Heart right ventricle (tissue), 16 donors: ENCODE results near the gene GAL3ST2. TPM values are rescaled to one million over a fixed set of nuclear protein-coding genes. Genes with fewer than 3 reads are reported as not detected.
A peak's percentile ranks its signal among the peaks of the same experiment; 100 is the strongest.
"Not testable (repeated sequence)": the region's sequence is repeated elsewhere in the genome, so short reads cannot be mapped to it uniquely, and the experiment has no call there.

Experiments used
- ATAC-seq, 8 donors: fragments of 200-7000 bp; cut with Tn5 transposase; one replicate each; pipeline ENCODE4 v1.9.1; 2020; ENCODE audit warnings: mild to moderate bottlenecking in 8 of 8, moderate library complexity in 8 of 8, moderate number of reproducible peaks in 1 of 8
- DNase-seq, 2 donors: peaks; one replicate each; pipeline ENCODE4 v3.0.0-alpha.2; 2020
- H3K27ac ChIP-seq, 10 donors: fragments of 200-600 bp; sonication (generic) in 2 of 10; one replicate each; pipeline versions ENCODE4 v1.5.0 to v1.8.0; 2020 to 2022; ENCODE audit warnings: mild to moderate bottlenecking in 3 of 10
- H3K27me3 ChIP-seq, 7 donors: fragments of 200-600 bp; one replicate each; pipeline ENCODE4 v1.8.0; 2021 to 2022; ENCODE audit warnings: mild to moderate bottlenecking in 2 of 7
- H3K36me3 ChIP-seq, 9 donors: fragments of 200-600 bp; sonication (generic) in 1 of 9; one replicate each; pipeline versions ENCODE4 v1.5.0 to v1.8.0; 2020 to 2022; ENCODE audit warnings: mild to moderate bottlenecking in 2 of 9
- H3K4me1 ChIP-seq, 9 donors: fragments of 200-600 bp; sonication (generic) in 1 of 9; one replicate each; pipeline versions ENCODE4 v1.5.0 to v1.8.0; 2020 to 2022; ENCODE audit warnings: mild to moderate bottlenecking in 4 of 9
- H3K4me3 ChIP-seq, 10 donors: fragments of 200-600 bp; sonication (generic) in 2 of 10; one replicate each; pipeline versions ENCODE4 v1.5.0 to v1.8.0; 2020 to 2022; ENCODE audit warnings: mild to moderate bottlenecking in 7 of 10, moderate library complexity in 2 of 10
- H3K9me3 ChIP-seq, 11 donors: fragments of 200-600 bp in 10 of 11; sonication (generic) in 2 of 11; one replicate each; pipeline versions ENCODE4 v1.5.0 to v1.8.0; 2013 to 2022; ENCODE audit warnings: mild to moderate bottlenecking in 2 of 11, control low read depth in 1 of 11, moderate library complexity in 1 of 11
- WGBS, 2 donors: extraction: QIAGEN DNeasy Blood & Tissue Kit; methylation state at CpG; one replicate each; pipeline ENCODE4 v1.1.7; 2013; ENCODE audit warnings: inconsistent platforms in 1 of 2; 5-methylcytosine and 5-hydroxymethylcytosine counted together
- intact Hi-C, 10 donors: fragments of 100-400 bp; cut with DNase I; formaldehyde crosslinking; loops; one replicate each; pipeline versions ENCODE4 v1.11.1 to v1.14.2; 2022
- polyA plus RNA-seq, 2 donors: library from polyadenylated mRNA; stranded (reverse); fragments of 200-250 nt; gene quantifications; one replicate each; pipeline ENCODE4 v1.2.3, GENCODE V29; 2013
- total RNA-seq, 10 donors: library from RNA; stranded (reverse); fragmentation: NEBNext Ultra II Directional in 3 of 10; extraction: Animal tissue kit (Norgen Biotek cat#: 25700) in 3 of 10; gene quantifications; one replicate each; pipeline versions ENCODE4 v1.2.1 to v1.2.4, GENCODE V29; 2021 to 2023
- TF ChIP-seq, protein P1 (sequence below), 9 donors: fragments of 200-600 bp; sonication (generic) in 2 of 9; IDR thresholded peaks; one replicate each; pipeline versions ENCODE4 v1.5.0 to v1.8.0; 2021 to 2022; ENCODE audit warnings: antibody characterized with exemption in 9 of 9, mild to moderate bottlenecking in 5 of 9, moderate library complexity in 1 of 9
- donor health status: Arrhythmogenic right ventricular cardiomyopathy.
- donor health status: ischemic (EF 13 %, LVEDD 7.1; RV severe dilation, severe dysfunction).
- donor health status: healthy with polysubstance abuse.
- donor health status: DM: no; HTN: yes; CAD: no.
- donor health status: DM: no; HTN: no; CAD: no.
- donor health status: ischemic (EF 25% LVEDD 6.9; RV normal size, moderate dysfunction).
- donor health status: ischemic (EF 25% LVEDD 5.7; RV mildly dilated, moderate dysfunction).
- donor health status: healthy.
- donor health status: DM: yes; HTN: yes; CAD: no.
- donor health status: Ischemic cardiomyopathy.
- donor health status: ischemic (EF 35%, LVEDD 5.7; RV mildly dilated, moderate dysfunction).
- donor health status: nonischemic (EF 11% LVEDD 7.7; RV severe dilation, severe dysfunction).
- donor health status: DM: yes; HTN: yes; CAD: no.
- donor health status: PGD.
- donor health status: ischemic (EF 29% LVEDD 5.4; RV normal size, mild dysfunction).
- donor health status: nonischemic (EF 23%, LVEDD 6.1; RV moderate dilation, normal function).

Gene GAL3ST2
- total and polyA plus RNA-seq, 12 donors: 0.19 to 0.28 (median 0.23) TPM; not detected in 9

- TF ChIP-seq, protein P1, sequence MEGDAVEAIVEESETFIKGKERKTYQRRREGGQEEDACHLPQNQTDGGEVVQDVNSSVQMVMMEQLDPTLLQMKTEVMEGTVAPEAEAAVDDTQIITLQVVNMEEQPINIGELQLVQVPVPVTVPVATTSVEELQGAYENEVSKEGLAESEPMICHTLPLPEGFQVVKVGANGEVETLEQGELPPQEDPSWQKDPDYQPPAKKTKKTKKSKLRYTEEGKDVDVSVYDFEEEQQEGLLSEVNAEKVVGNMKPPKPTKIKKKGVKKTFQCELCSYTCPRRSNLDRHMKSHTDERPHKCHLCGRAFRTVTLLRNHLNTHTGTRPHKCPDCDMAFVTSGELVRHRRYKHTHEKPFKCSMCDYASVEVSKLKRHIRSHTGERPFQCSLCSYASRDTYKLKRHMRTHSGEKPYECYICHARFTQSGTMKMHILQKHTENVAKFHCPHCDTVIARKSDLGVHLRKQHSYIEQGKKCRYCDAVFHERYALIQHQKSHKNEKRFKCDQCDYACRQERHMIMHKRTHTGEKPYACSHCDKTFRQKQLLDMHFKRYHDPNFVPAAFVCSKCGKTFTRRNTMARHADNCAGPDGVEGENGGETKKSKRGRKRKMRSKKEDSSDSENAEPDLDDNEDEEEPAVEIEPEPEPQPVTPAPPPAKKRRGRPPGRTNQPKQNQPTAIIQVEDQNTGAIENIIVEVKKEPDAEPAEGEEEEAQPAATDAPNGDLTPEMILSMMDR (IDR thresholded peaks at IDR 0.05): no peak
- H3K9me3 ChIP-seq: peaks cover 0 to 1% (median 0%) of the 10 kb centered on the region in 11 donors
- ATAC-seq (peak in 1 of 8 donors; percentile 22), DNase-seq (no peak)
- H3K27ac ChIP-seq: no peak overlapping the region
- H3K4me1 ChIP-seq: peaks cover 0 to 12% (median 5%) of the 10 kb centered on the region in 9 donors
- 92 to 94% methylated on average over 9 to 16 of the region's 18 CpGs for WGBS, 2 donors
- H3K27me3 ChIP-seq: no peaks in the 10 kb centered on the region
- intact Hi-C loops: no loop called here
- peaks cover 0 to 75% (median 14%) of the 10 kb centered on the region in 9 donors for H3K36me3 ChIP-seq
- H3K4me3 ChIP-seq: no peak overlapping the region
Measured at GRCh38 chr2:241755166-241755565, 21.5 kb upstream of the GAL3ST2 start.

- intact Hi-C loops: no loop called here
- WGBS, 2 donors: 97 to 98% methylated on average over 27 of the region's 27 CpGs
- H3K36me3 ChIP-seq: peaks cover 0 to 78% (median 14%) of the 10 kb centered on the region in 9 donors
- TF ChIP-seq, protein P1 (IDR thresholded peaks at IDR 0.05): no peak
- no peak for DNase-seq
- H3K9me3 ChIP-seq: peaks cover 0 to 6% (median 0%) of the 10 kb centered on the region in 11 donors
- ATAC-seq: peak in 1 of 8 donors; percentile 45
- H3K27ac ChIP-seq: no peak overlapping the region
- no peak overlapping the region for H3K4me3 ChIP-seq
- H3K27me3 ChIP-seq: no peaks in the 10 kb centered on the region
- H3K4me1 ChIP-seq: peaks cover 0 to 7% (median under 1%) of the 10 kb centered on the region in 9 donors
Measured at GRCh38 chr2:241755777-241756176, 20.8 kb upstream of the GAL3ST2 start.

GRCh38 chr2:241759067-241759807 is 17.4 kb upstream of the GAL3ST2 start:
- DNase-seq (no peak), ATAC-seq (no peak)
- TF ChIP-seq, protein P1 (IDR thresholded peaks at IDR 0.05): no peak
- Histone ChIP-seq H3K36me3 (peaks cover 0 to 60% (median 10%) of the 10 kb centered on the region in 9 donors), H3K4me1 (no peaks in the 10 kb centered on the region), H3K27ac (no peak overlapping the region), H3K9me3 (peaks cover 0 to 6% (median 0%) of the 10 kb centered on the region in 11 donors), H3K4me3 (no peak overlapping the region), H3K27me3 (no peaks in the 10 kb centered on the region)
- intact Hi-C loops: no loop called here
- 81 to 85% methylated on average over 20 of the region's 20 CpGs for WGBS, 2 donors

DNA sequence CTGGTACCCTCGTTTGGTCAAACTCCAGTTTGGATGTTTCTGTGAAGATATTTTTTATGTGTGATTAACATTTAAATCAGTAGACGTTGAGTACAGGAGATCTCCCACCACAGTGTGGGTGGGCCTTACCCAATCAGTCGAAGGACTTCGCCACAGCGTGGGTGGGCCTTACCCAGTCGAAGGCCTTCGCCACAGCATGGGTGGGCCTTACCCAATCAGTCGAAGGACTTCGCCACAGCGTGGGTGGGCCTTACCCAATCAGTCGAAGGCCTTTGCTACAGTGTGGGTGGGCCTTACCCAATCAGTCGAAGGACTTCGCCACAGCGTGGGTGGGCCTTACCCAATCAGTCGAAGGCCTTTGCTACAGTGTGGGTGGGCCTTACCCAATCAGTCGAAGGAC is 16.7 kb upstream of the GAL3ST2 start:
- DNase-seq, H3K4me3 ChIP-seq, H3K27me3 ChIP-seq, ATAC-seq, H3K4me1 ChIP-seq, H3K27ac ChIP-seq, H3K9me3 ChIP-seq, intact Hi-C loops: not testable (repeated sequence)
- peaks cover 0 to 53% (median 10%) of the 10 kb centered on the region in 9 donors for H3K36me3 ChIP-seq
- 87 to 98% methylated on average over 6 to 10 of the region's 16 CpGs for WGBS, 2 donors

DNA sequence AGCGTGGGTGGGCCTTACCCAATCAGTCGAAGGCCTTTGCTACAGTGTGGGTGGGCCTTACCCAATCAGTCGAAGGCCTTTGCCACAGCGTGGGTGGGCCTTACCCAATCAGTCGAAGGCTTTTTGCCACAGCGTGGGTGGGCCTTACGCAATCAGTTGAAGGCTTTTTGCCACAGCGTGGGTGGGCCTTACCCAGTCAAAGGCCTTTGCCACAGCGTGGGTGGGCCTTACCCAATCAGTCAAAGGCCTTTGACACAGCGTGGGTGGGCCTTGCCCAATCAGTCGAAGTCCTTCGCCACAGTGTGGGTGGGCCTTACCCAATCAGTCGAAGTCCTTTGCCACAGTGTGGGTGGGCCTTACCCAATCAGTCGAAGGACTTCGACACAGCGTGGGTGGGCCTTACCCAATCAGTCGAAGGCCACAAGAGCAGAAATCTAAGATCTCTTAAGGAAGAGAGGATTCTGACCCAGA is 16.3 kb upstream of the GAL3ST2 start:
- H3K27ac ChIP-seq: no peak overlapping the region
- no peak overlapping the region for H3K4me3 ChIP-seq
- DNase-seq (no peak), ATAC-seq (no peak)
- peaks cover 0 to 52% (median 10%) of the 10 kb centered on the region in 9 donors for H3K36me3 ChIP-seq
- intact Hi-C loops: no loop called here
- H3K9me3 ChIP-seq: peaks cover 0 to 6% (median 0%) of the 10 kb centered on the region in 11 donors
- no peaks in the 10 kb centered on the region for H3K4me1 ChIP-seq
- H3K27me3 ChIP-seq: no peaks in the 10 kb centered on the region
- WGBS, 2 donors: 95 to 97% methylated on average over 16 to 17 of the region's 17 CpGs
- TF ChIP-seq, protein P1 (IDR thresholded peaks at IDR 0.05): no peak
